KBM-7 (cell line): Measurements from ENCODE around the gene RNPEPL1.
A peak's percentile ranks its signal among the peaks of the same experiment; 100 is the strongest.

ENCODE experiments used
- DNase-seq: peaks from one replicate; pipeline ENCODE4 v3.0.0-alpha.2; 2015
- in situ Hi-C: fragments of 300-500 bp; cut with MboI; formaldehyde crosslinking; loops from 2 replicates; pipeline ENCODE4 v1.14.3; 2020; ENCODE audit warnings: low sequenced_read_pairs, low pct_unique_long_range_greater_than_20kb, mixed read lengths

The RNPEPL1 gene

DNA sequence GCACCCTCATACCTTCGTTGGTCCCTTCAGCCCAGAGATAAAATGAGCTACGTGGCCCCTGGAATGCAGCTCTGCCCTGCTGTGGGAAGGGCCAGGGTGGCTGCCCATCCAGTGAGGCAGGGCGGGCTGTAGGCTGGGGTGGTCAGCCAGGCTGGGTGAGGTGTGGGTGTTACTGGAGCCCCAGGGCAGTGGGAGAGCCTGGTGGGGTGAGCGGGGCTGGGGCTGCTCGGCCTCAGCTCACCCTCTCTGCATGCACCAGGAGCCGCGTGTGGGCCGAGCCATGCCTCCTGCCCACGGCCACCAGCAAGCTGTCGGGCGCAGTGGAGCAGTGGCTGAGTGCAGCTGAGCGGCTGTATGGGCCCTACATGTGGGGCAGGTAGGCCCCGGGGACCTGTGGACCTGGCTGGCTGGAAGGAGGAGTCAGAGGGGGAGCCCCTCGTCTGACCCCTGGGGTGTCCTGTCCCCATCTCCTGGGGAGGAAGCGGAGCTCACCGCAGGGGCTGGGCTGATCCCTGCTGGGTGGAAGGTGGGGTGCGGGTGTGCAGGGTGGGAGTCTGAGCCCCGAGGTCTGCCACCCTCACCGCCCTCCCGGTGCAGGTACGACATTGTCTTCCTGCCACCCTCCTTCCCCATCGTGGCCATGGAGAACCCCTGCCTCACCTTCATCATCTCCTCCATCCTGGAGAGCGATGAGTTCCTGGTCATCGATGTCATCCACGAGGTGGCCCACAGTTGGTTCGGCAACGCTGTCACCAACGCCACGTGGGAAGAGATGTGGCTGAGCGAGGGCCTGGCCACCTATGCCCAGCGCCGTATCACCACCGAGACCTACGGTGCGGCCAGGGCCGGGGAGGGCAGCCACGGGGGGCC, 5.5 kb downstream of the RNPEPL1 start:
- in situ Hi-C loops: no loop called here
- no peak for DNase-seq

DNA sequence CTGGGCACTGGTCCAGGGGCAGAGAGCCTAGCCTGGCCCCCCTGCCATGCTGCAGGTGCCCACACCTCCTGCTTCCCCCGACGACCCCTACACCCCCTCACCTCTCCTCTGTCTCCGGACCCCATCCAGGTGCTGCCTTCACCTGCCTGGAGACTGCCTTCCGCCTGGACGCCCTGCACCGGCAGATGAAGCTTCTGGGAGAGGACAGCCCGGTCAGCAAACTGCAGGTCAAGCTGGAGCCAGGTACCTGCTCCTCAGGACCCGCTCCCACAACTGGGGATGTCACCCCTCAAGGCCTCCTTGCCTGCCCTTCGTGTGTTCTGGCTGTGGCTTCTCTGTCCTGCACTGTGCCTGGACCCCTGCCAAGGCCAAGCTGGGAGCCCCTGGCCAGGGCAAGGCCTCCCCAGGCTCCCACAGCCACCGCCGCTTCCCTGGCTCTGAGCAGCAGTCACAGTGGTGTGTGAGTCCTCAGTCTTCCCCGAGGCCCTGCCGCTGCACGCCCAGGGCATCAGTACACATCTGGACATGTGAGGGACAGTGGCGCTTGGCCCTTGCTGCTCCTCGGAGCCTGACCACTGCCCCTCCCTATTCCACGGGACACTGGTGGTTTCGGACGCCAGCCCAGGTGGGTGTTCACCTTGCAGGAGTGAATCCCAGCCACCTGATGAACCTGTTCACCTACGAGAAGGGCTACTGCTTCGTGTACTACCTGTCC, 6.3 kb downstream of the RNPEPL1 start:
- in situ Hi-C loops: no loop called here
- DNase-seq: no peak

GRCh38 chr2:240575101-240575965, 7.0 kb downstream of the RNPEPL1 start:
- in situ Hi-C loops: no loop called here
- no peak for DNase-seq

DNA sequence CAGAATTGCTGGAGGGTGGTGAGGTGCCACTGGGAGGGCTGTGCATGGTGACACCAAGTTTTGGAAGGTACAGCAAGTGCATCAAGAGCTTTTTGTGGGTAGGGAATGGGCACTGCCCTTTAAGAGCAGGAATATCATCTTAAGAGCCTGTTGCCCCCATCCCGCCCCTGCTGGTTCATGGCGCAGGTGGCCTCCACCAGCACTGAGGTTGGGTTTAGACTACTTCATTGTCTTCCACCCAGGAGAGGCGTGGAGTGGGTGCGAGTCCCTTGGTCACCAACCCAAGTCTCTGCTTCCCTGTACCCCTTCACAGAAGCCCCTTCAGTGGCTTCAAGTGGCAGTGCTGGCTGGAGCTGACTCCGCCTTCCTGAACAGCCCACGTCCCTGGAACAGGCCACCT, 7.8 kb downstream of the RNPEPL1 start:
- in situ Hi-C loops: no loop called here

GRCh38 chr2:240576436-240577205, 8.3 kb downstream of the RNPEPL1 start:
- in situ Hi-C loops: no loop called here

More for the DNA sequence above, 7.8 kb downstream of the RNPEPL1 start:
- DNase-seq: no peak

DNA sequence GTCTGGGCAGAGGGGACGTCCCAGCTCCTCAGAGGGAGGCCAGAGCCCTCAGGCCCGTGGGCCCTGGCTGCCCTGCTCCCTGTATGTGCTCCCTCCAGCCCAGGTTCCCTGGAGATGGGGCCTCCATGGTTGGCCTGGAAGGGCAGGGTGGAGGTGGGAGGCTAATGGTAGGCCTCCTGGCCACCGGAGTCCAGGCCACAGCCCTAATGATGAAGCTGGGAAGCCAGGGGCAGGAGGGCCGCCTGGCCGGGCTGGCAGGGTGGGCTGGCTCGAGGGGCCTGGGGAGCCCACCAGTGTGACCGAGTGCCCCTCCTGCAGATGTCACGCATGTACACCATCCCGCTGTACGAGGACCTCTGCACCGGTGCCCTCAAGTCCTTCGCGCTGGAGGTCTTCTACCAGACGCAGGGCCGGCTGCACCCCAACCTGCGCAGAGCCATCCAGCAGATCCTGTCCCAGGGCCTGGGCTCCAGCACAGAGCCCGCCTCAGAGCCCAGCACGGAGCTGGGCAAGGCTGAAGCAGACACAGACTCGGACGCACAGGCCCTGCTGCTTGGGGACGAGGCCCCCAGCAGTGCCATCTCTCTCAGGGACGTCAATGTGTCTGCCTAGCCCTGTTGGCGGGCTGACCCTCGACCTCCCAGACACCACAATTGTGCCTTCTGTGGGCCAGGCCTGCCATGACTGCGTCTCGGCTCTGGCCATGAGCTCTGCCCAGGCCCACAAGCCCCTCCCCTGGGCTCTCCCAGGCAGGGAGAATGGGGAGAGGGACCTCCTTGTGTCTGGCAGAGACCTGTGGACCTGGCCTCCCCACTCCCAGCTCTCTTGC, 9.2 kb downstream of the RNPEPL1 start:
- in situ Hi-C loops: no loop called here

More at GRCh38 chr2:240576436-240577205, 8.3 kb downstream of the RNPEPL1 start:
- no peak for DNase-seq

GRCh38 chr2:240578110-240578450, 9.8 kb downstream of the RNPEPL1 start:
- DNase-seq: no peak
- in situ Hi-C loops: no loop called here

More for the DNA sequence above, 9.2 kb downstream of the RNPEPL1 start:
- no peak for DNase-seq

GRCh38 chr2:240578488-240578887, 10.2 kb downstream of the RNPEPL1 start:
- no peak for DNase-seq
- in situ Hi-C loops: no loop called here

DNA sequence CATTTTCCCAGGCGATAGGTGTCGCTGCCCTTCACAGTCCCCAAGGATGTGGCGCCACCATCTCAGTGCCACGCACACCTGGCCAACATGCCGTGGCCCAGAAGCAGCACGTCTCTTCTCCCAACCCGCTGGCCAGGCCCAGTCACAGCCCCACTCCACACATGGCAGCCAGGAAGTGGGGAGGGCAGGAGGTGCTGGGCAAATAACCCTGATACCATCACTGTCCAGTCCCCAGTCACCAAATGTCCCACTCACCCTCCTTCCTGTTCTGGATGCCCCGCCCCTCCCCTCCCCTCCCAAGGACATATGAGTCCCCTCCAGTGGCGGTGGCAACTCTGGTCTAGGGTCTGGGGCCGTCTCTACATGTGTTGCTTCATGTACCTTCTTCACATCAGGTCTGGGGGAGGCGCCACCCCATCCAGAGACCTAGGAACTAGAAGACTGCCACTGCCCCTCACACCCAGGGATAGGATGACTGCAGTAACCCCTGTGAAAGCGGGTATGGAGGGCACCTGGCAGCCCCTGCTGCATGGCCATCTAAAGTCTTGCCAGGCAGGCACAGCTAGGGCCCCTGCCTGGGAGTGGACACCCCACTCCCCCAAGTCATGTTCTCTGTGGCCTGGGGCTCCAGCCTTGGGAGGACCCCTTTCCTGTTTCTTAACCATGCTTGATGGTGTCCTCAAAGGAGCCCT, 10.9 kb downstream of the RNPEPL1 start:
- in situ Hi-C loops: no loop called here
- DNase-seq: no peak

DNA sequence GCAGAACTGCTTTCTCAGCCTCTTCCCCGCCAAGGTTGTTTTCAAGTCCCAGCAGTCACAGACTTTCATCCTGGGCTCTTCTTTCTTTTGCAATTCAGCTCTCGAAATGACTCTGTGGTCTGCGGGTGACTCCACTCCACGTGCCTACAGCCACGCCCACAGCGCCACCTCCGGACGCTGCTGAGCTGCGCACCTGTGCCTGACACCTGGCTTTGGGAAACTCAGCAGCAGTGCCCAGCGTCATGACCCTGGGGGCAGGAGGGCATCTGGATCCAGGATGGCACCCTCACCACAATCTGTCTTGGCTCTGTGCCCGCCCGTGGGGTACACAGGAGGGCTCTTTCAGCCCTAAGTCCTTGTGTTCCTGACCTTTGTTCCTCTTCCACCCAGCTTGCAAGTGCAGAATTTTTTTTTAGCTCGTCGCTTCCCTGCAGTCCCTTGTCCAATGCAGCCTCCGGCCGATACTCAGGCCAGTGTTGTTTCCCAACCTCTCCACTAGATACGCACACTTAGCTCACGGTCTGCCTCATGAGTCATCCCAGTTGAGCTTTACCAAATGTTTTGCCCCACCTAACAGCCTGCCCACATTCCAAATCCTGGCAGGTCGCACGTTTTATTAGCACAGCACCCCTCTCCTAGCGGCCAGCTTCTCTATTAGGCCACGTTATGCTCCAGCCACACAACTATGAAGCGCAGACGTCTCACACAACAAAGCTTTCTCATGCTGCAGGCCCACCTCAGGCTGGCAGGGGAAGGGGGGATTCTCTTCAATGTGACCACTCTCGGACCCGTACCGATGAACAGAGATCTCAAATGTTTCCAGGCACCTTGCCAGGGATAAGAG, 11.7 kb downstream of the RNPEPL1 start:
- peak; percentile 72 for DNase-seq
- in situ Hi-C loops: no loop called here

- in situ Hi-C loops: no loop called here
- DNase-seq: no peak
Measured at GRCh38 chr2:240581811-240582210, 13.5 kb downstream of the RNPEPL1 start.

- in situ Hi-C loops: no loop called here
Measured at GRCh38 chr2:240582781-240583180, 14.5 kb downstream of the RNPEPL1 start.

GRCh38 chr2:240583774-240584173, 15.5 kb downstream of the RNPEPL1 start:
- no peak for DNase-seq
- in situ Hi-C loops: no loop called here

More at GRCh38 chr2:240582781-240583180, 14.5 kb downstream of the RNPEPL1 start:
- no peak for DNase-seq

- in situ Hi-C loops: no loop called here
- DNase-seq: peak; percentile 98
Measured at GRCh38 chr2:240584486-240585031, 16.3 kb downstream of the RNPEPL1 start.

DNA sequence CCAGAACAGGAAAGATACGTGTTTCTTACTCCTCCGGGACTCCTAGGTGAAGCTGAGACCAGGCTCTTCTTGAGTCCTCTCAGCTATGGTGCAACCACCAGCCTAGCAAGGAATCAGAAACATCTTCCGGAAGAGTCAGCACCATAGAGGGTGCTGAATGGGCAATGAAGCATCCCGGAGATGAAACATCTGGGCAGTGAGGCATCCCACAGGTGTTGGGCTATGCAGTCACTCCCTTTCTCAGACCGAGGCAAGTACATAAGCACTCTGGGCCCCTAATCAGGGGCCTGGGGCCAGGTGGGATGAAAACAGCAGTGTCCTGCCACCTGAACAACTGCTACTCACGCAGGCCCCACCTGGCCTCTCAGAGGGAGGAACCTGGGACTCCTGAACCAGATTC, 16.8 kb downstream of the RNPEPL1 start:
- in situ Hi-C loops: no loop called here
- DNase-seq: no peak

- in situ Hi-C loops: no loop called here
- no peak for DNase-seq
Measured at GRCh38 chr2:240585681-240586197, 17.5 kb downstream of the RNPEPL1 start.
